Left lung (tissue), 10 donors: ENCODE data around the gene NEUROD2. TPM values are rescaled to one million over a fixed set of nuclear protein-coding genes. Genes with fewer than 3 reads are reported as not detected.

Source experiments
- ATAC-seq: fragments of 200-7000 bp; cut with Tn5 transposase; one replicate; pipeline ENCODE4 v1.9.1; 2020; ENCODE audit warnings: moderate library complexity
- DNase-seq, 4 donors: peaks; one replicate each; pipeline ENCODE4 v3.0.0-alpha.2; 2013 to 2020
- H3K27ac ChIP-seq, 2 donors: fragments of 200-600 bp; sonication (generic) in 1 of 2; one replicate each; pipeline versions ENCODE4 v1.5.0 to v1.8.0; 2020 to 2021
- H3K27me3 ChIP-seq, 2 donors: fragments of 200-600 bp; sonication (generic) in 1 of 2; one replicate each; pipeline versions ENCODE4 v1.5.0 to v1.8.0; 2020 to 2021
- H3K36me3 ChIP-seq, 2 donors: fragments of 200-600 bp; sonication (generic) in 1 of 2; one replicate each; pipeline versions ENCODE4 v1.5.0 to v1.8.0; 2020 to 2021
- H3K4me1 ChIP-seq, 2 donors: fragments of 200-600 bp; one replicate each; pipeline ENCODE4 v1.8.0; 2021
- H3K4me3 ChIP-seq, 2 donors: fragments of 200-600 bp; sonication (generic) in 1 of 2; one replicate each; pipeline versions ENCODE4 v1.5.0 to v1.8.0; 2020 to 2021; ENCODE audit warnings: mild to moderate bottlenecking in 1 of 2
- H3K9me3 ChIP-seq, 2 donors: fragments of 200-600 bp; sonication (generic) in 1 of 2; one replicate each; pipeline versions ENCODE4 v1.5.0 to v1.8.0; 2020 to 2021
- CTCF ChIP-seq, 2 donors: fragments of 200-600 bp; sonication (generic) in 1 of 2; IDR thresholded peaks; one replicate each; pipeline versions ENCODE4 v1.5.0 to v1.8.0; 2021; ENCODE audit warnings: antibody characterized with exemption in 2 of 2
- intact Hi-C, 2 donors: fragments of 100-400 bp; cut with DNase I; formaldehyde crosslinking; loops; one replicate each; pipeline versions ENCODE4 v1.11.2 to v1.14.2; 2022
- polyA plus RNA-seq, 6 donors: library from polyadenylated mRNA; unstranded; fragments of 120-200 nt; gene quantifications; one replicate each; pipeline ENCODE4 v1.2.1, GENCODE V29; 2013; ENCODE audit not compliant: insufficient read length in 6 of 6
- total RNA-seq, 2 donors: library from RNA; stranded (reverse); fragmentation: NEBNext Ultra II Directional; extraction: Animal tissue kit (Norgen Biotek cat#: 25700); gene quantifications; one replicate each; pipeline ENCODE4 v1.2.1, GENCODE V29; 2021
- donor health status: DM: no; HTN: yes; CAD: no.
- donor health status: DM: no; HTN: no; CAD: no.

NEUROD2 gene
- total and polyA plus RNA-seq, 8 donors = 0.03 to 0.11 (median 0.08) TPM; not detected in 2

GRCh38 chr17:39612291-39612894, 4.7 kb upstream of the NEUROD2 start:
- H3K27ac ChIP-seq = no peak overlapping the region
- no peak overlapping the region for H3K4me3 ChIP-seq
- H3K4me1 ChIP-seq = peaks cover 0 to 4% of the 10 kb centered on the region in 2 donors
- H3K27me3 ChIP-seq = peaks cover 18 to 99% of the 10 kb centered on the region in 2 donors
- intact Hi-C loops = no loop called here
- H3K36me3 ChIP-seq = no peaks in the 10 kb centered on the region
- no peak for ATAC-seq
- H3K9me3 ChIP-seq = no peaks in the 10 kb centered on the region
- TF ChIP-seq CTCF (IDR thresholded peaks at IDR 0.05) = no peak
- DNase-seq = no peak

DNA sequence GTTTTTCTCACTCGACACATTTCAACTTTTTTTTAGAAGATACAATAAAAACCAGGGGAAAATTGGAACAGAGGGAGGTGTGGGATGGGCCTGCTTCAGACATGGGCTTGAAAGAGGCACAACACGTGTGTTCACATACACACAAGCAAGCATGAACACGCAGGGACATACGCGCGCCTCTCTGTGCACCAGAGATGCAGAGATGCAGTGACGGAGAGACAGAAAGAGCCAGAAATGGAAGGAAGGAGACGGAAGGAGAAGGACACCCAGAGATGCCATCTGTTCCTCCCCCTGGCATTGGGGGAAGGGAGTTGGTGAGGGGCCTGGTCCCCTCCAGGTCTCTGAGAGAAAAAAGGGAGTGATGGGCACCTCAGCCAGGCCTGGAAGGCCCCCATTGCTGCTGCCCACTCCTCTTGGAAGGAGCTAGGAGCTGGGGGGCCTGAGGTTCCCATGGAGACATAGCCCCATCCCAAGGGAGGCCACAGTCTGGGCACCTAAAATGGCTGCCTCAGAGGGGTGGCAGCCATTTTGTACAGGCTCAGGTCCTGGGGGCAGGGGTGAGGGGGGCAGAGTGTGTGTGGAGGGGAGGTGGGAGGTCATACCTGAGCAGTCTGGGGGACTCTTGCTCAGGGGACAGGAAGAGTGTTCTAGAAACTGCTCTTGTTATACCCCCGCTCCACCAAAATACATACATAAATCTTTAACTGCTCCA, 3.8 kb upstream of the NEUROD2 start:
- no peak overlapping the region for H3K4me3 ChIP-seq
- ATAC-seq (no peak), DNase-seq (no peak)
- H3K4me1 ChIP-seq = peaks cover 7 to 8% of the 10 kb centered on the region in 2 donors
- H3K27ac ChIP-seq = no peak overlapping the region
- TF ChIP-seq CTCF (IDR thresholded peaks at IDR 0.05) = no peak
- H3K36me3 ChIP-seq = no peaks in the 10 kb centered on the region
- intact Hi-C loops = no loop called here
- no peaks in the 10 kb centered on the region for H3K9me3 ChIP-seq
- H3K27me3 ChIP-seq = peaks cover 27 to 99% of the 10 kb centered on the region in 2 donors

- ATAC-seq = no peak
- intact Hi-C loops = no loop called here
- Histone ChIP-seq H3K27ac (no peak overlapping the region), H3K9me3 (no peaks in the 10 kb centered on the region), H3K27me3 (peaks cover 47 to 100% of the 10 kb centered on the region in 2 donors), H3K36me3 (no peaks in the 10 kb centered on the region), H3K4me1 (peaks cover 10 to 27% of the 10 kb centered on the region in 2 donors), H3K4me3 (no peak overlapping the region)
- DNase-seq = no peak
- TF ChIP-seq CTCF (IDR thresholded peaks at IDR 0.05) = no peak
Observed at GRCh38 chr17:39609416-39610025, 1.8 kb upstream of the NEUROD2 start.

DNA sequence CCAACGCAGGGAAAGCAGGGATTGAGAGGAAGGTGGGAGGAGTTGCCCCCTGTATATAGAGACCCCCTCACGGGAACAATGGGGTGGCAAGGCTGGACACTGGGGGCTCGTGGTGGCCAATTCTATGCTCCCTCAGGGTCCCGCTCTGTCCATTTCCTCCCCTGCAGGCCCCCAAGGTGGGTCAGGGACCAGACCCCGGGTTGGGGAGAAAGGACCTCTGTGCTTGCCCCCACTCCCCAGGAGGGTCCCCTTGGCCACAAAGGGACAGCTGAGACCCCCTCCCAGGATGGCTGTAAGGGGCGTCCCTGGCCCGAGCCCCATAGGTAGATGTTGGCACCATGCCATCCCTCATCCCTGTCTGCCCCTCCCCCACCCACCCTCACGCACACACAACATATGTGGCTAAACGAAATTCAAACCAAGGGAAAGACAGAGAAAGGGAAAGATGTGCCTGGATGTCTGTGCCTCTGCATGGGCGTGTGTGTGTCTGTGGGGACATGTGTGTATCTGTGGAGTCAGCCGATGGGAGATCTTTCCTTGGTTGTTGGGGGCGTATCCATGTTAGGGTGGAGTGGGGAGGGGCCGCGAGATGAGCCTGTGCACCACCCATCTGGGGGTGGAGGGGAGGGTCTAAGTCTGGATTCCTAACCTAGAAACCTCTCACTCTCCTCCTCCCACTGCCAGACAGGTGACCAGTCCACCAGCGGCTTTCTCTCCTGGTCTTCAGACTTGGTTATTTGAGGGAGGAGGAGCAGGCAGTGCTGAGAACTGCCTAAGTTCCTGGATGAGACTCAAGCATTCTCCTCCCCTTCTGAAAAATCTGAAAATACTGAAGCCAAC, 642 bp upstream of the NEUROD2 start:
- no peak overlapping the region for H3K4me3 ChIP-seq
- no peak for TF ChIP-seq CTCF (IDR thresholded peaks at IDR 0.05)
- ATAC-seq (no peak), DNase-seq (no peak)
- peaks cover 10 to 35% of the 10 kb centered on the region in 2 donors for H3K4me1 ChIP-seq
- intact Hi-C loops = no loop called here
- no peaks in the 10 kb centered on the region for H3K9me3 ChIP-seq
- peaks cover 59 to 100% of the 10 kb centered on the region in 2 donors for H3K27me3 ChIP-seq
- H3K27ac ChIP-seq = no peak overlapping the region
- H3K36me3 ChIP-seq = no peaks in the 10 kb centered on the region
